Panc1 (cell line): ENCODE results near the gene PSG2.
"Not testable (repeated sequence)": the region's sequence is repeated elsewhere in the genome, so short reads cannot be mapped to it uniquely, and the experiment has no call there.

Source experiments
- CTCF ChIP-seq: fragments of 450-650 bp; IDR thresholded peaks from 2 replicates; pipeline ENCODE4 v1.5.1; 2017; ENCODE audit warnings: mild to moderate bottlenecking
- POLR2AphosphoS5 ChIP-seq: IDR thresholded peaks from 2 replicates; pipeline ENCODE4 v1.6.1; 2012; ENCODE audit warnings: mild to moderate bottlenecking, low read depth, low read length, moderate library complexity
- SIN3A ChIP-seq: IDR thresholded peaks from 2 replicates; pipeline ENCODE4 v1.6.1; 2012; ENCODE audit warnings: low read depth, mild to moderate bottlenecking, low read length, moderate library complexity, borderline replicate concordance; ENCODE audit not compliant: insufficient read depth
- TCF7L2 ChIP-seq: IDR thresholded peaks from 2 replicates; pipeline ENCODE4 v1.6.1; 2011; ENCODE audit warnings: mild to moderate bottlenecking, low read depth, low read length, inconsistent platforms
- TF ChIP-seq, protein P1 (sequence below), 2 experiments: IDR thresholded peaks; 2 replicates each; pipeline ENCODE4 v1.6.1; 2011 to 2012; ENCODE audit warnings: low read depth in 2 of 2, control low read depth in 1 of 2, low read length in 1 of 2, mild to moderate bottlenecking in 1 of 2, moderate library complexity in 1 of 2; ENCODE audit not compliant: insufficient read depth in 1 of 2

- peak; percentile 45 for TF ChIP-seq CTCF
- not testable (repeated sequence) for TF ChIP-seq POLR2AphosphoS5, SIN3A, TCF7L2
- TF ChIP-seq, protein P1, sequence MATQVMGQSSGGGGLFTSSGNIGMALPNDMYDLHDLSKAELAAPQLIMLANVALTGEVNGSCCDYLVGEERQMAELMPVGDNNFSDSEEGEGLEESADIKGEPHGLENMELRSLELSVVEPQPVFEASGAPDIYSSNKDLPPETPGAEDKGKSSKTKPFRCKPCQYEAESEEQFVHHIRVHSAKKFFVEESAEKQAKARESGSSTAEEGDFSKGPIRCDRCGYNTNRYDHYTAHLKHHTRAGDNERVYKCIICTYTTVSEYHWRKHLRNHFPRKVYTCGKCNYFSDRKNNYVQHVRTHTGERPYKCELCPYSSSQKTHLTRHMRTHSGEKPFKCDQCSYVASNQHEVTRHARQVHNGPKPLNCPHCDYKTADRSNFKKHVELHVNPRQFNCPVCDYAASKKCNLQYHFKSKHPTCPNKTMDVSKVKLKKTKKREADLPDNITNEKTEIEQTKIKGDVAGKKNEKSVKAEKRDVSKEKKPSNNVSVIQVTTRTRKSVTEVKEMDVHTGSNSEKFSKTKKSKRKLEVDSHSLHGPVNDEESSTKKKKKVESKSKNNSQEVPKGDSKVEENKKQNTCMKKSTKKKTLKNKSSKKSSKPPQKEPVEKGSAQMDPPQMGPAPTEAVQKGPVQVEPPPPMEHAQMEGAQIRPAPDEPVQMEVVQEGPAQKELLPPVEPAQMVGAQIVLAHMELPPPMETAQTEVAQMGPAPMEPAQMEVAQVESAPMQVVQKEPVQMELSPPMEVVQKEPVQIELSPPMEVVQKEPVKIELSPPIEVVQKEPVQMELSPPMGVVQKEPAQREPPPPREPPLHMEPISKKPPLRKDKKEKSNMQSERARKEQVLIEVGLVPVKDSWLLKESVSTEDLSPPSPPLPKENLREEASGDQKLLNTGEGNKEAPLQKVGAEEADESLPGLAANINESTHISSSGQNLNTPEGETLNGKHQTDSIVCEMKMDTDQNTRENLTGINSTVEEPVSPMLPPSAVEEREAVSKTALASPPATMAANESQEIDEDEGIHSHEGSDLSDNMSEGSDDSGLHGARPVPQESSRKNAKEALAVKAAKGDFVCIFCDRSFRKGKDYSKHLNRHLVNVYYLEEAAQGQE (IDR thresholded peaks at IDR 0.05; ENCODE audit: insufficient read depth in 1 of 2, low read depth in 2 of 2, low read length in 1 of 2): not testable (repeated sequence)
Observed at GRCh38 chr19:43031645-43032044, 50.9 kb downstream of the PSG2 start.
